H1 (cell line): Measurements from ENCODE around the gene SCNN1B. TPM values are rescaled to one million over a fixed set of nuclear protein-coding genes. Genes with fewer than 3 reads are reported as not detected.

ENCODE experiments used
- BCL11A ChIP-seq, 2 experiments: IDR thresholded peaks; one replicate each; pipeline ENCODE4 v1.6.1; 2011; ENCODE audit warnings: low read depth in 2 of 2, low read length in 2 of 2, mild to moderate bottlenecking in 2 of 2
- CHD7 ChIP-seq: fragments of 300-600 bp; sonication (generic); IDR thresholded peaks from 2 replicates; pipeline ENCODE4 v1.7.1; 2012; ENCODE audit warnings: low read length, moderate library complexity, mild to moderate bottlenecking, inconsistent platforms; ENCODE audit not compliant: insufficient replicate concordance
- JUN ChIP-seq: IDR thresholded peaks from 2 replicates; pipeline ENCODE4 v1.6.1; 2011; ENCODE audit warnings: low read depth, mild to moderate bottlenecking, improper control_type of control experiment, low read length
- JUND ChIP-seq: IDR thresholded peaks from 2 replicates; pipeline ENCODE4 v1.6.1; 2011; ENCODE audit warnings: mild to moderate bottlenecking, improper control_type of control experiment, low read length
- PHF8 ChIP-seq: fragments of 200-600 bp; sonication (generic); conservative IDR thresholded peaks from 2 replicates; pipeline ENCODE4 v1.7.1; 2012; ENCODE audit warnings: low read depth, mild to moderate bottlenecking, inconsistent platforms, low read length, moderate library complexity
- POU5F1 ChIP-seq: IDR thresholded peaks from 2 replicates; pipeline ENCODE4 v1.6.1; 2011; ENCODE audit warnings: low read depth, mild to moderate bottlenecking, low read length, moderate library complexity
- RFX5 ChIP-seq: IDR thresholded peaks from 2 replicates; pipeline ENCODE4 v1.6.1; 2011; ENCODE audit warnings: low read depth, low read length, improper control_type of control experiment, borderline replicate concordance
- SIRT6 ChIP-seq: IDR thresholded peaks from one replicate; pipeline ENCODE4 v1.7.1; 2012; ENCODE audit warnings: low read length, inconsistent platforms
- TAF1 ChIP-seq: IDR thresholded peaks from 2 replicates; pipeline ENCODE4 v1.6.1; 2011; ENCODE audit warnings: mild to moderate bottlenecking, low read depth, low read length
- TBP ChIP-seq: IDR thresholded peaks from 2 replicates; pipeline ENCODE4 v1.6.1; 2011; ENCODE audit warnings: low read depth, low read length, improper control_type of control experiment
- polyA plus RNA-seq, 7 experiments: library from polyadenylated mRNA; depleted of rRNA in 3 of 7; stranded (reverse) in 5 of 7; unstranded in 2 of 7; fragments of >200 nt in 5 of 7; fragments of 200-250 nt in 2 of 7; gene quantifications; 1 replicate in 5 of 7; 2 replicates in 1 of 7; 4 replicates in 1 of 7; pipeline versions ENCODE4 v1.2.1 to v1.2.3, GENCODE V29; 2011 to 2013; ENCODE audit warnings: missing spikeins in 2 of 7, mixed read lengths in 2 of 7
- total RNA-seq: library from RNA; stranded (reverse); fragmentation: NEBNext Ultra II Directional; extraction: Animal tissue kit (Norgen Biotek cat#: 25700); gene quantifications from 2 replicates; pipeline ENCODE4 v1.2.1, GENCODE V29; 2021
- TF ChIP-seq, protein P1 (sequence below): IDR thresholded peaks from 2 replicates; pipeline ENCODE4 v1.6.1; 2011; ENCODE audit warnings: low read depth, mild to moderate bottlenecking, low read length; ENCODE audit not compliant: insufficient read depth

SCNN1B gene
- total and polyA plus RNA-seq, 2 of the 8 experiments (the other 6 are each of a cell fraction or from before 2014, with no cell fraction given), result 0.20 to 0.95 TPM

- TF ChIP-seq CHD7 (no peak), TBP (no peak), RFX5 (no peak), PHF8 (no peak), JUND (no peak), POU5F1 (no peak), SIRT6 (no peak), JUN (no peak), BCL11A (IDR thresholded peaks at IDR 0.05; ENCODE audit: low read depth in 2 of 2, low read length in 2 of 2) (no peak), TAF1 (no peak)
- TF ChIP-seq, protein P1, sequence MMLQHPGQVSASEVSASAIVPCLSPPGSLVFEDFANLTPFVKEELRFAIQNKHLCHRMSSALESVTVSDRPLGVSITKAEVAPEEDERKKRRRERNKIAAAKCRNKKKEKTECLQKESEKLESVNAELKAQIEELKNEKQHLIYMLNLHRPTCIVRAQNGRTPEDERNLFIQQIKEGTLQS, result no peak
Observed at GRCh38 chr16:23365602-23366240, 63.6 kb downstream of the SCNN1B start (continued).
